HG03097 (cell line): Measurements from ENCODE around the gene APBB1IP.
"Not testable (repeated sequence)": the region's sequence is repeated elsewhere in the genome, so short reads cannot be mapped to it uniquely, and the experiment has no call there.

ENCODE experiments used
- ATAC-seq: cut with Tn5 transposase; IDR thresholded peaks from one replicate; pipeline ENCODE4 v1.9.1; 2021; ENCODE audit not compliant: unreplicated experiment, low FRiP score

APBB1IP gene, protein sequence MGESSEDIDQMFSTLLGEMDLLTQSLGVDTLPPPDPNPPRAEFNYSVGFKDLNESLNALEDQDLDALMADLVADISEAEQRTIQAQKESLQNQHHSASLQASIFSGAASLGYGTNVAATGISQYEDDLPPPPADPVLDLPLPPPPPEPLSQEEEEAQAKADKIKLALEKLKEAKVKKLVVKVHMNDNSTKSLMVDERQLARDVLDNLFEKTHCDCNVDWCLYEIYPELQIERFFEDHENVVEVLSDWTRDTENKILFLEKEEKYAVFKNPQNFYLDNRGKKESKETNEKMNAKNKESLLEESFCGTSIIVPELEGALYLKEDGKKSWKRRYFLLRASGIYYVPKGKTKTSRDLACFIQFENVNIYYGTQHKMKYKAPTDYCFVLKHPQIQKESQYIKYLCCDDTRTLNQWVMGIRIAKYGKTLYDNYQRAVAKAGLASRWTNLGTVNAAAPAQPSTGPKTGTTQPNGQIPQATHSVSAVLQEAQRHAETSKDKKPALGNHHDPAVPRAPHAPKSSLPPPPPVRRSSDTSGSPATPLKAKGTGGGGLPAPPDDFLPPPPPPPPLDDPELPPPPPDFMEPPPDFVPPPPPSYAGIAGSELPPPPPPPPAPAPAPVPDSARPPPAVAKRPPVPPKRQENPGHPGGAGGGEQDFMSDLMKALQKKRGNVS

DNA sequence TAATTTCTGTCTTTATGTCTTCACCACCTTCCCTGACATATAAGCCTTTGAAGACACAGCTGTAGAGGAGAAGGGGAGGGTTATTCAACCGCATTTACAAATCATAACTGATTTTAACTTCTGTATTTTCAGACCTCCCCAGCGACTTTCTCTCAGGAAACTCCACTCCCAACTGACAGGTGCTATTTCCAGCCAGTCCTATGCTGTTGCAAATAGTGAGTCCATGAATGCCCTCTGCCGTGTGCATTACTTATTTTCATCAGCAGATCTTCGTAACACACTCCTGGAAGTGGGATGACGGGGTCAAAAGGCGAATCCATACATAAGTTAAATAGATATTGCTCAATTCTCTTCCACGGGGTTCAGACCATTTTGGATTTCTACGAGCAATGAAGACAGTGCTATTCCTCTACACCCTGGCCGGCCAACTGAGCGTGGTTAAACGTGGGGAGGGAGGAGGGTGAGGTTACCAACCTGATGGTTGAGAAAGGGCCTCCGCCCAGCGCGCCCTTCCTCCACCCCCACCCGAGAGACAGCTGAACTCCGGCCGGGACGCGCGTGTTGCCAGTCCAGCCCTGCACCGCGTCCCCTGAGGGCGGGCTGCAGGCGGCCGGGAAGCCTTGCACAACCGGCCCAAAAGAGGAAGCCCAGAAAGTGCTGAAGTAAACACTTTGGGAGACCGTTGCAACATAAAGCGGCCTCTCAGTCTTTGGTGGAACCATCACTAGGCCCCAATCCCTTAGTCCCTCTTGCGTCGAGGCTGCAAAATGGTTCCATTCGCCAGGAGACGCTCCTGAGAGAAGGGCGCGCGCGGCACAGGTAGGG, at the start of gene APBB1IP:
Gene APBB1IP (plus strand): TSS at position 705 of the 825 bp plus-strand sequence. CDS start 53,986 bp downstream, outside the sequence.
- ATAC-seq: peak; percentile 59

DNA sequence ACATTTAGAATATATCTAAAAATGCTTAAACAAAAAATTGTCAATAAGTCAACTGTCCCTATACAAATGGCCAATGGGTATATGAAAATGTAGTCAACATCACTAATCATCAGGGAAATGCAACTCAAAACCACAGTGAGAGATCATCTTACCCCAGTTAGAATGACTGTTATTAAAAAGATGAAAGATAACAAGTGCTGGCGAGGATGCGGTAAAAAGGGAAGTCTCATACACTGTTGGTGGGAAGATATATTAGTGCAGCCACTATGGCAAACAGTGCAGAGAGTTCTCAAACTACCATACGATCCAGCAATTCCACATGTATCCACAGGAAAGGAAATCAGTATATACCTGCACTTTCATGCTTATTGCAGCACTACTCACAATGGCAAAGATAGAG, 48.6 kb upstream of the APBB1IP start:
- no peak for ATAC-seq

DNA sequence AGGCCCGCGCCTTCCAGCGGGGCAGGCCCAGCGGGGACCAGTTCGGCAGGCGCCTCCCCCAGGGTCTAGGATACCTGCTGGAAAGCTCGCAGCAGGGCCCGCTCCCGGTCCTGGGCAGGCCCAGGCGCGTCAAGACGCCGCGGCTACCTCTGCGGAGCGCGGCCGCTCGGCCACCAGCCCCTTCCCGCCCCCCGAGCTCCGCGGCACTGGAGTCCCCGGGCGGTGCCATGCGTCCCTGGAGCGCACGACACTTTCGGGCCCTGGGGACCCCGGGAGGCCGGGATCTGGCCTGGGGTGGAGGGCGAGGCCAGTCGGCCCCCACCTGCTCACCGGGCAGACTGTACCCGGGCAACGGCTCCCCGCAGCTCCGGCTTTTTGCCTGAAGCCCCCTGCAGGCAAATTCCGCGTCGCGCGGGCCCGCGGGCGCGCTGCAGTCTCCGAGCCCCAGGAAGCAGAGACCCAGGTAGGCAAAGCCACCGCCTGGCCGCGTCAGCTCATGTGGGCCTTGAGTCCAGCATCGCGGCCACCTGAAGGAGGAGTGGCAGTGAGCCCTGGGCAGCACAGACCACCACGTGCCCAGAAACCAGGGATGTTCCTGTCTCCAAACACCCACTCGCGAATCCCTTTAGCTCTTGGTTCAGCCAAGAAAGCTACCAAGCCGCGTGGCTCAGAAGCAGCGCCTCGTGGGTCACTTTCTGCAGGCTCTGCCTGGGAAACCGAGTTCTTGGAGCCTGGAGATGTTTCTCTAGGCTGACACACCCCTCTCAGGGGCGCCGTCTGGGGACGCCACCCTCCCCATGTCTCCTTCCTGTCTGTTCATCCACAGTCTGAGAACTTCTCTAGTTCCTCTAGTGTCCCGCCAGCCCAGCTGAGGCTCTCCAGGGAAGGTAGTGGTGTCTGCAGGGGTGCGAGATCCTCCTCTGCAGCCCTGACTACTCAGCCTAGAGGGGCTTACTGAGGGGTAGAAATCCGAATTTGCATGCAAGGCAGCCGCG, 46.1 kb upstream of the APBB1IP start:
- ATAC-seq: no peak

DNA sequence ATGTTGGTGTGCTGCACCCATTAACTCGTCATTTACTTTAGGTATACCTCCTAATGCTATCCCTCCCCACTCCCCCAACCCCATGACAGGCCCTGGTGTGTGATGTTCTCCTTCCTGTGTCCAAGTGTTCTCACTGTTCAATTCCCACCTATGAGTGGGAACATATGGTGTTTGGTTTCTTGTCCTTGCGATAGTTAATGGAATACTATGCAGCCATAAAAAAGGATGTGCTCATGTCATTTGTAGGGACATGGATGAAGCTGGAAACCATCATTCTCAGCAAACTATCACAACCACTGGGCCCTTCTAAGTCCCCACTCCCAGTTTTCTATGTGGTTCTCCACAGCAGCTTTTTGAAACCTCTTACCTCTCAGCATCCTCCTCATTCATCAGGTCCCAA, 39.8 kb upstream of the APBB1IP start:
- ATAC-seq: not testable (repeated sequence)

DNA sequence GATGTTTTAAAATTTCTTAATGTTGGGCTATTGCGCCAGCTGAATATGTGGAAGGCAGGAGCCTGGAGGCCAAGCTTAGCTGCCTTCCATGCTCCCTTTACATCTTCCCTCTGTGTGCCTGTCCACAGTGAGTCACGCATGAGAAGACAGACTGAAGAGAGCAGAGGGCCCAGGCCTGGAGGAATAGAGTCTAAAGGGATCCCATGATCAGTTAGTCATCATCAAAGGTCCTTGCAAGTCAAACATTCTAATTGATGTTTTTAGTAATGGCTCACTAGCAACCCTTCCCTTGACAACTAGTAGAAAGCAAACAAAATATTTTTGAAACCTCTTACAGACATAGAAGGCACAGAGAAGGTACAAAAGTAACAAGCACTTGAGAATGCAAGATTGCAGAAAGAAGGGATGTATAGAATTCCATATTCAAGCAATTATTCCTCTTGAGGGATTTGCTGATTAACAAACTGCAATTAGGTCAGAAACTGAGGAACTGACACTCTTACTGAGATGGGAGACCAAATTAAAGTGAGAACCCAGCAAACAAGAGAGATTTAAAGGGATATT, 30.7 kb upstream of the APBB1IP start:
- ATAC-seq: no peak

DNA sequence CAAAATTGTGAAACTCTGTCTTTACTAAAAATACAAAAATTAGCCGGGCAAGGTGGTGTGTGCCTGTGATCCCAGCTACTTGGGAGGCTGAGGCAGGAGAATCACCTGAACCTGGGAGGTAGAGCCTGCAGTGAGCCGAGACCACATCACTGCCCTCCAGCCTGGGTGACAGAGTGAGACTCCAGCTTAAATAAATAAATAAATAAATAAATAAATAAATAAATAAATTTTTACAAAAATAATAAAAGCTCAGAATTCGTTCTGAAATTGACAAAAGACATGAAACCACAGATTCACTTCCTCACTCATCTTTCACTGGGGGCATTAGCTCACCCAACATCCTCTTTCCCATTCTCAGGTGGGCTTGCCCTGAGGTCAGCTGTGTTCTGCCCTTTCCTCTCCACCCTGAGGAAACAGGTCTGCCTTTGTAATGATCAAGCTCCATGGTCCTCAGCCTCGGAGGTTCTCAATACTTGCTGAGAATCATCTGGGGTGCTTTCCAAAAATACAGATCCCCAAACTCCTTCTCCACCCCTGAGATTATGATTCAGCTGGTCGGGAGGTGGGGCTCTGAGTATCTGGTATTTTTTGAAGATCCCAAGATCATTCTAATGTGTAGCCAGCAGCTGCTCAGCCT, 29.2 kb upstream of the APBB1IP start:
- ATAC-seq: no peak

DNA sequence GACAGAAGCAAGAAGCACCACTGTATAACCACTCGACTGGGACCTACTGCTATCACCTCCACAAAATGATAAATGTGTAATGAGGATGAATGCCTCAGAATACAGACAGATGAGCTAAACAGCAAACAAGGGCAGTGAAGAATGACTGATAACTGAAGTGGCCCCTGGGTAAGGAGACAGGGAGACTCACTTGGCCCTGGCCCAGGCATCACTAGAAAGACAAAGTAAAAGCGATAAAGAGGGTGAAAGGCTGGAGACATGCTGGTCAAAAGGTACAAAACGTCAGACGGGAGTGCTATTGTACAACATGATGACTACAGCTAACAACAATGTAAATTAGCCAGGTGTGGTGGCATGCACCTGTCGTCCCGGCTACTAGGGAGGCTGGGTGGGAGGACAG, 27.8 kb upstream of the APBB1IP start:
- no peak for ATAC-seq

DNA sequence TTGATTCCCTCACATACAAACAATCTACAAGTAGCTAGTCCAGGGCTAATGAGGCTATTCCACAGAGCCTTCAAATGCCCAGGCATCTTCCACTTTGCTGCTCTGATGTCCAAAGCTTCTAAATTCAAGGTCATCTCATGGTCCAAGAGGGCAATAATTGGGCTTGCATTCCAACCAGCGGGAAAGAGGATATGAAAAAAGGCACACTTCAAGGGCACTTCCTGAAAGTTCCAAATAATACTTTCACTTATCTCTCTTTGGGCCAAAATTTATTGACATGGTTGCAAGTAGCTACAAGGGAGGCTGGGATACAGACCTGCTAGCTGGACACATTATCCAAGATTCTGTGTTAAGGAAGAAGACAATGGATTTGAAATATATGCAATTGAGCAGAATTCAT, 25.2 kb upstream of the APBB1IP start:
- no peak for ATAC-seq

DNA sequence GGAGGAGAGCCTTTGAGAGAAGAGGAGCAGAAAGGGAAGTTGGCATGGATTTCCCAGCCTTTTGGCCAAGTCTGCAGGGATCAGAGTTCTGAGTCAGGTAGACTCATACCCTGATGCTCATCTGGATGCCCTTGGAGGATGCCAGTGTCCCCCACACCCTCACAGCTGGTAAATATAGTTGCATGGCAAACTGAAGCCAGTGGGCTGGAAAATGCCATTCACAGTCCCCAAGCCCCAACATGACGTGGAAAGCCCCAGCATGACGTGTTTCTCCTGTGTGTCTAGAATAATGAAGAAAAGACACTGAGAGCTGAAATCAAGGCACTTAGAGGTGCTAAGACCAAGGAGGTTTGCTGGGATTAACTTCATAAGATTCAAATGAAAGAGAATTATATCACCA, 24.8 kb upstream of the APBB1IP start:
- no peak for ATAC-seq

DNA sequence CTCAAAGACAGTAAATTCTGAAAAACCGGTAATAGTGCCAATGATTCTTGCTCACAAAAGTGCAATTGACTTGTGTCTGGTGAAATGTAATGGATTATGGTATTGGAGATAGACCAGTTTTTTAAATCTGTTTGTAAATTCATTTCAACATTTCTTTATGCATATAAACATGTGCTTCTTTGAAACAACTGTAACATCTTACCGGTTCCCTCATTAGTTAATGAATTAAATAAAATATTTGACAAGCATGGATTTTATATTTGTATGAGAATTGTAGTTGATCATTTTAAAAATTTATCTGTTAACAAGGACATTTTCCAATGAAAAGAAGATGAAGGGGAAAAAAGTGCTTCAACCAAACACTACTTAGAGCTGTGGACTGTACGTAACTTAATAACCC, 21.0 kb upstream of the APBB1IP start:
- no peak for ATAC-seq

DNA sequence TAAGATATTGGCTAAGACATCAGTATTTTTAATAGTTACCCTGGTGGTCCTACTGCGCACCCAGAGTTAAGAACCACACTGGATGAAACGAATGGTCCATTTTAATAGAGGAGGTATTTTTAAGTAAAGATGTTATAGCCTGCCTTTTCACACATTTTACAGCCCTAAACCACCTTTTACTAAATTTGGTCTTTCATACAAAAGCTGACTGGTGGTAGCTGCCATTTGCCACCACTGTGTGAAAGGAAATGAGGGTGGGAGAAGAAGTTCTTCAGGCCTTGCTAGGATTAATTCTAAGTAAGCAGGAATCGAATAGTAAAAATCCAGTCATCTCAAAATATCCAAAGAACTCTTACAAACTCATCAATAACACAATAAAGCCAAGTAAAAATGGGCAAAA, 15.2 kb upstream of the APBB1IP start:
- ATAC-seq: no peak

DNA sequence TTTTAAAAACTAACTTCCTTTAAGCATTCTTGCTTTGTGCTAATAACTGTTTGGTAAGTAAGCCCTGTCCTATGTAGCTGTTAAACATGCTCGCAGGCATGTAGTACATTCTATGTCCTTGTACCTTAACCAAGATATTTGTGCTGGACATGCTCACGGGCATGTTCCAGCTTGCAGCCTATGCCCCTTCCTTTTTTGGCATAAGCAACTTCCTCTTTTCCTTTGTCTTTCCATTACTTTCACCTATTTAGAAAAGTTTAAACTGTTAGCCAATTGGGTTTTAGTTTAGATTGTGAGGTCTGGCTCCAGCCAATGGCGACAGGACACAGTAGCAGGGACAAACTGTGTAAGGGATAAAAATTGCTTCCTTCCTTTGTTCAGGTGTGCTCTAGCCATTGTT, 14.4 kb upstream of the APBB1IP start:
- no peak for ATAC-seq

DNA sequence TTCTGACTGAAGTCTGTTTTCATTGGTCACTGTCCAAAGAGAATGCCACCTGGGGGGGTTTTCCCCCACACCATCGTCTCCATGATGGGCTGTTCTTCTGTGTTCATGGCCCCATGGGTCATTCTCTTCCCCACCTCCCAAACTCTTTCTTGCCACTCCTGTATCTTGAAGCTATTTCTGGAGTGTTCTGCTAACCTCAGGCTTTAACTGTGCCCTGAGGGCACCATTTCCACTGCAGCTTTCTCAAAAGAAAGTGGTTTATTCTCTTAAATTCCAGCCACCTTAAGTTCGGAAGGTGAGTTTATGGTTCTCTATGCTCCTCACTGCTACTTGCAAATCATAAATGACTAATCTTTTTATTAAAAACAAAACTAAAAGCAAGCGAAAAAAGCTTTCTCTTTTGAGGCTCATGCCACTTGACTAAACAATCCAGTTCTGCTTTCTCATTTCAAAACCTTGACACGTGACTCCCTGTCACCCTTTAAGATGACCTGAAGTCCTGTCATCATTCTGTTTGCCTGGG, 7.4 kb upstream of the APBB1IP start:
- ATAC-seq: peak; percentile 85

DNA sequence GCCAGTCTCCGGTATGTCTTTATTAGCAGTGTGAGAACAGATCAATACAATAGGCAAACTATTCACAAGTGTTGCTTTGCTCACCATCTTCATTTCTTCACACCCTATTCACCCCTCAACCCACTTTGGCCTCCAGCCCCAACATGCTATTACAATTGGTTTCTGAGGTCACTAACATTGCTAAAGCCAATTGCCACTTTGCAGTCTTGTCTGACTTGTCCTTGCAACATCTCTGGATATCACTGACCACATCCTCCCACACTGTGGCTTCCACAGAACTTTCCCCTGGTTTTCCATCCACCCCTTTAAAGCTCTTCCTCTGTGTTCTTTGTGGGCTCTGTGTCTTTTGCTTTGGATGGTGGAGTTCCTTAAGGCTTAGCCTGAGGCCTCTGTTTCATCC, 5.2 kb upstream of the APBB1IP start:
- ATAC-seq: no peak

DNA sequence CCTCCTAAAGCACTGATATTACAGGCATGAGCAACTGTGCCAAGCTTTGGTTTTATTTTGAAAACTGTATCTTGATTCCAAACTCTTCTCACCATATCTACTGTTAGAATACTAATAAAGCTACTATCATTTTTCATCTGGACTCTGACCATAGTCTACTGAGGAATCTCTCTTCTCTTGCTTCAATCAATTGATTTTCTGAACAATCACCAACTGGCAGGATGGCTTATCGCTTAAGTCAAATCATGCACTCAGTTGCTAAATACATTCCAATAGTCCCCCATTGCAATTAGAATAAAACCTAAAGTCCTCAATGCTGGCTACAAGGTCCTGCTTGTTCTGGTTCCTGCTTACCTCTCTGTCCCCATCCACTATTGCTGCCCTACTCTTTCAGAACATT, 2.3 kb upstream of the APBB1IP start:
- no peak for ATAC-seq

DNA sequence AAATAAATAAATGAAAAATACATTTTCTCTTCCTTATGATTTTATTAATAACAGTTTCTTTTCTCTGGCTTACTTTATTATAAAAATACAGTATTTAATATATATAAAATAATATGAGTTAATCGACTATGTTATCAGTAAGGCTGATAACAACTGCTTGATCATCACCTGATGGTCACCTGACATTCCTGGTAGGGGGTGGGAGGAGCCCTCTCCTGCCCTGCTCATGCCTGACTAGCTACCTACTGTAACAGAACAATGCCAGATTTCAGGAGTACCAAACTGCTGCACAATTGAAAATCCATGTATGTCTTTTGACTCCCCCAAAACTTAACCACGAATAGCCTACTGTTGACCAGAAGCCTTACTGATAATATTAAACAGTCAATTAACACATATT, 1.3 kb upstream of the APBB1IP start:
- no peak for ATAC-seq

DNA sequence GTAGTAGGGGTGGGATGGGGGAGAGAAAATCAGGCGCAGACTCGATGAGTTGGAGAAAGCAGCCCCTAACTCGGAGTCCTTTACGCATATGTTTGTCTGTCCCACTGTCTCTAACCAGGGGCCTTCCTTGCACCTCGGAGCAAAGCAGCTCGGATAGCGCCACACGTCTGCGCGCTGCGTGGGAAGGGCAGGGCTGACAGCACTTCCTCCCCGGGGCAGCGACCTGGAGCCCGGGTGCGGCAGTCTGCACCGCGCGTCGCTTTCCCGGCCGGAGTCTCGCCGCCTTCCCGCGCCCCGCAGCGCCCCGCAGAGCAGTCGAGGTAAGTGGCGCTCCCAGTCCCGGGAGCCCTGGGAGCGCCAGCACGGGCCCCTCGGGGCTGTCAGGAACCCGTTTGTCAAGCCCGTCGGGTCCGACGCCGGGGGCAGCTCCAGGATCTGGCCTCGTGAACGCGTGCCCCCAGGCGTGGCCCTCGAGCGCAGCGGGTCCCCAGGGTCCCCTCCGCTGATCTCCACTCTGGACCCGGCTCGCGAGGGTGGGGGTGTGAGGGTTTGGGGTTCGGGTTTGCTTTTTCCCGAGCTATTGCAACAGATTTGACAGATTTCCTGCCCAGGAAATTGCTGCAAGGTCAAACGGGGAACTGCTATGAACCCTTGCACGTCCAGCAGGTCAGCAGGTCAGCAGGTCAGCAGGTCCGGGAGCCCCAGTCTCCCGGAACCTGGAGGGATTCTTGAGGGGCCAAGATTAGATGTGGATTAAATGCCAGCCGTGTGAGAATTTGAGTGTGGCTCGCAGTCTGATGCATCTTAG, 597 bp downstream of the APBB1IP start:
- ATAC-seq: peak; percentile 36

DNA sequence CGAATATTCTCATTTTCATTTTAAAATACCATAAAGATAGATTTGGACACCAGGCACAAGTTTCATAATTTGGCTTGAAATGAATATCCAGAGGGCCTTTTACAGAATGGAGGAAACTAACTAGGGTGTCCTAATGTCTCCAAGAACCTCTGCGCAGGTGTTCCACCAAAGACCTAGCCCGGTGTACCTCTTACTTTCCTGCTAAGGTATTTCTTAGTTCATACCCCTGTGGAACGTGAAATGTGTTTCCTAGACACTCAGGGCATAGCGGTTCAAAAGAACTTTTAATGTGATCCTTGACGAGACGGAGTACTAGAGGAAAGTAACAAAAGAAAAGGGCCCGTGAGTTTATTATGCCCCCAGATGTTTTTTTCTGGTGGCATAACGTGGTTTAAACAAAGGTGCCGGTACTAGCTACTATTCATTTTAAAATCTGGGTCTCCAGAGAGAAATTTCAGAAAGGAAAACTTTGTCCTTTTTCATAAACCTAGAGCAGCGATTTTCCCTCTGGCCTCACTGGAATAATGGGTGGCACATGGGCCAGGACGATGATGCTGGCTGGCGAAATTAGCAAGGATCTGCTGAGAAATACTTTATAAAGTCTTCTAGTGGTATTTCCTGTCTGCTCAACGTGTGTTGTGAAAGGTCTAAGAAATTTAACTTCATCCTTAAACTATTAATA, 1.4 kb downstream of the APBB1IP start:
- ATAC-seq: no peak
